GM12892 (cell line): ENCODE data around the gene PDE1C.

ENCODE experiments used
- POLR2A ChIP-seq: IDR thresholded peaks from 2 replicates; pipeline ENCODE4 v1.6.1; 2011; ENCODE audit warnings: low read depth, low read length, control low read depth
- POLR2AphosphoS5 ChIP-seq: IDR thresholded peaks from 2 replicates; pipeline ENCODE4 v1.6.1; 2011; ENCODE audit warnings: low read depth, low read length, control low read depth

DNA sequence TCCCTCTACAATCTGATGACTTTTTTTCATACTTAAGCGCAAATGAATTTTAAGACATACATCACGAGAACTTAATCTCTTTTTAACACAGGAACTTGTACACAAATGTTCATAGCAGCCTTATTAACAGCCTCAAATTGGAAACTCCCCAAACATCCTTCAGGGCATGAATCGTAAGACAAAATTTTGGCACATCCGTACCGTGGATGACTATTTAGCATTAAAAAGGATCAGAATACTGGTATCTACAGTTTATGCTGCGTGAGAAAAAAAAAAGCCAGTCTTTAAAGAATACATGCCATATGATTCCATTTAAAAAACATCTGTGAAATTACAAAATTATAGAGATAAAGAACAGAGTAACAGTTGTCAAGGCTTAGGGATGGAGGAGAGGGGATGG, 46.8 kb downstream of the PDE1C start:
- TF ChIP-seq POLR2A (no peak), POLR2AphosphoS5 (no peak)
